ENCODE measurements around the gene DDX31. TPM values are rescaled to one million over a fixed set of nuclear protein-coding genes. Genes with fewer than 3 reads are reported as not detected.

DDX31 gene
- total RNA-seq, 1 donor from 2014 or later, result 12.7 TPM

- DNase-seq (ENCODE audit: low read depth, low spot score), result no peak
Observed at GRCh38 chr9:132673355-132673754, 3.6 kb upstream of the DDX31 start.

GRCh38 chr9:132672413-132672690, 2.6 kb upstream of the DDX31 start:
- DNase-seq (ENCODE audit: low read depth, low spot score), result no peak

DNA sequence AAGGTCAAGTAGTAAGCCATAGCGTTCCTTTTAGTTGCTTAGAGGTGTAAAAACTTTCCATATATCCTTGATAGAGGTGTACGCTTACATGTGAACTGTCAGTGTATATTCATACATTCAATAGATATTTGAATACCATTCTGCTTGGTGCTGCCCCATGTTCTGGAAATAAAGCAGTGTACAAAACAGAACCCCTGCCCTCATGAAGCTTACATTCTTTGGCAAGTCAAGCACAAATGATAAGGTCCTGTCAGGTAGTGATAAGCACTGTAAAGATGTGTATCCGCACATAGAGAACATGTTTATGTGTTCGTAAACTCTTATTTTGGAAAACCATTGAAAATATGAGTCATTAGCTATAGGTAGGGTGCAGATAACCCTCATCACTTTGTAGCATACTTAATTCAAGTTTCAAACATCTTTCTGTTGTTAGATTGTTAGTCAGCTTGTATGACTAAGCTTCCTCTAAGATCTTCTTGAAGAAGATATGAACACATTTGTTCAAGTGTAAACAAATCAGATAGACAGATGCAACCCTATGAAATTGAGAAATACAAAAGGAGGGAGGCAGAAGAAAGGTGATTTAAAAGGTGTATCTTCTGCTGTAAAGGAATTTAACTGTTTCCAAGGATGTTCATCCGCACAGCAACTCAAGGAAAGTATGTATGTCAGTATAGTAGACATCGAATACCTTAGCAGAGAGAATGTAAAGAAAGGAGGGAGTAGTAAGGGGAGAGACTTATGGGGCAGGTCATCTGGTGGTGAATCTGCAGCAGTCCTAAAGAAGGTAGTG, 2.0 kb upstream of the DDX31 start:
- no peak for DNase-seq (ENCODE audit: low read depth, low spot score)

DNA sequence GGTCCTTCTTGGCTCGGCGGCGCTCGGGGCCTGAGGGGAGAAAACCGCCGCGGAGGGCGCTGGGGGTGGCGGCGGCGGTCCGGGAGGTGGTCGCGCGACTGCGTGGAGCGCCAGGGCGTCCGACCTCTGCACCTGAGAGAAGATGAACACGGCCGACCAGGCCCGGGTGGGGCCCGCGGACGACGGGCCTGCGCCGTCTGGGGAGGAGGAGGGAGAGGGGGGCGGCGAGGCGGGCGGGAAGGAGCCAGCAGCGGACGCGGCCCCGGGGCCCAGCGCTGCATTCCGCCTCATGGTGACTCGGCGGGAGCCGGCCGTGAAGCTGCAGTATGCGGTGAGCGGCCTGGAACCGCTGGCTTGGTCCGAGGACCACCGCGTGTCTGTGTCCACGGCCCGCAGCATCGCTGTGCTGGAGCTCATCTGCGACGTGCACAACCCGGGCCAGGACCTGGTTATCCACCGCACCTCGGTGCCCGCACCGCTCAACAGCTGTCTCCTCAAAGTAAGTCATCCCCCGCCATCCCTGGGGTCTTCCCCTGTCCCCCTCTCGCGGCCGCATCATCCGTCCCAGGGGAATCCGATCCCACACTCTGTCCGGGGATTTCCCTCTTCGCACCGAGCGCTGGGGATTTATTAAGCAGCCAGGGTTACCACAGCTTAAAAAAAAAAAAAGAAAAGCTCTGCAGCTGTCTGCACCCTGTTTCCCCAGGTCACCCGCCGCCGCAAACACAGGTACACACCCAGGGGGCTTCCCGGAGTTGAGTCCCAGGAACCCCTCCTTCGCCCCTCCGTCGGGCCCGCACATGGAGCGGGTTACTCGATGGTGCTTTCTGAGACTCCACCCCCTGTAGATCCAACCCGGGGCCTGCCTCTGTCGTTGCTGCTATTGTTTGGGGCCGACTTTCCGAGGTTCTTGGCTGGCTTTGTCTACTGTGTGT, 941 bp upstream of the DDX31 start, which contains the start of gene GTF3C4:
Gene GTF3C4, plus strand, starts transcription at position 8 of the 935 bp plus-strand sequence. Its CDS starts 135 bp downstream, at position 143.
- DNase-seq (ENCODE audit: low read depth, low spot score), result no peak

- no peak for DNase-seq (ENCODE audit: low read depth, low spot score)
Observed at GRCh38 chr9:132669319-132669697, 475 bp downstream of the DDX31 start.

DNA sequence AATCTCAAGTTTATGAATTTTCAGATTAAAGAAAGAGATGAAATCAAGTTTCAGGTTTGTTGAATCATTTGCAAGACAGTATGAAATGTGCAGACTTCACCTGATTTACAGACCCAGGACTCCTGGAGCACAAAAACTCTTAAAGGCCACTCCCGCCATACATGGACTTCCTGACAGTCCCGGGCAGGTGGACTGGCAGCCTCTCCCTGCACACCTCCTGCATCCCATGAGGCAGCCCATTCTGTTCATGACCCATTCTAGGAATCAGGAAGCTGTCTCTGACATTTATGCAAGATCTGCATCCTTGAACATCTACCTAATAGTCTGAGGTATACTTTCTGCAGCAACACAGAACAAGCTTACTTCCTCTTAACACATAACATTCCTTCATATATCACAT, 5.9 kb downstream of the DDX31 start:
- DNase-seq (ENCODE audit: low read depth, low spot score), result no peak

- no peak for DNase-seq (ENCODE audit: low read depth, low spot score)
Observed at GRCh38 chr9:132663117-132663516, 6.7 kb downstream of the DDX31 start.

GRCh38 chr9:132662152-132662945, 7.4 kb downstream of the DDX31 start:
- no peak for DNase-seq (ENCODE audit: low read depth, low spot score)

DNA sequence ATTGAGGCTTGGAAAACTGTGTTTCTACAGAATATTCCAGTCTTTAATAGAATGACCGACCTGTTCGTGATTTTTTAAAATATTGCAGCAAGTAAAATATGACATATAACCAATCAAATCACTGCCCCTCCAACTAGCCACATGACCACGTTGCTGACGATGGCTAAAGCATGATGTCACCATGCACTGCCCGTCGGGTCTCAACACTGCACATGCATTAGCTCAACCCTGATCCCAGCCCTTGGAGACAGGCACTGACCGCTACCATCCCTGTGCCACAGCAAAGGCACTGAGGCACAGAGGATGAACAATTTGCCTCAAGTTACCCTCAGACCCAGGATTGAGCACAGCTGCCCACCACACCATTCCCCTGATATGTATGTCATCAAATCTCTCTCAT, 13.5 kb downstream of the DDX31 start:
- no peak for DNase-seq (ENCODE audit: low read depth, low spot score)

DNA sequence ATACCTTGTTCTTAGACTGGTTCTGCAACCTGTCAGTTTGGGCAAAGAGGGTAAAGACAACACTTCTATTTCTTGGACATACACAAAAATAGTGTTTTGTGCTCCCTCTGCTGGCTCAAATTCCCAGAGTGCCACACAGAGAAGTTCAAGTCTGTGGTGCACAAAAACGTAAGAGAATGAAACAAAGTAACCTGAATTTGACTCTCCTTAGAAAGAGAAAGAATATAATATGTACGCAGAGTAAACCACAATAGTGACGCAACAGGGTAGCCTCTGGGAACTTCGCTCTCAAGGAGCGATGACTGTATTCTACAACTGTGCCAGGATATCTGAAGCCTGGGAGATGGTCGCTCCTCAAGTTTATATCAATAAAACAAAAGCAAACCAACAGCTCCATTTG, 18.5 kb downstream of the DDX31 start:
- no peak for DNase-seq (ENCODE audit: low read depth, low spot score)

GRCh38 chr9:132648685-132649084, 21.1 kb downstream of the DDX31 start:
- no peak for DNase-seq (ENCODE audit: low read depth, low spot score)

GRCh38 chr9:132648283-132648682, 21.5 kb downstream of the DDX31 start:
- DNase-seq (ENCODE audit: low read depth, low spot score), result no peak

DNA sequence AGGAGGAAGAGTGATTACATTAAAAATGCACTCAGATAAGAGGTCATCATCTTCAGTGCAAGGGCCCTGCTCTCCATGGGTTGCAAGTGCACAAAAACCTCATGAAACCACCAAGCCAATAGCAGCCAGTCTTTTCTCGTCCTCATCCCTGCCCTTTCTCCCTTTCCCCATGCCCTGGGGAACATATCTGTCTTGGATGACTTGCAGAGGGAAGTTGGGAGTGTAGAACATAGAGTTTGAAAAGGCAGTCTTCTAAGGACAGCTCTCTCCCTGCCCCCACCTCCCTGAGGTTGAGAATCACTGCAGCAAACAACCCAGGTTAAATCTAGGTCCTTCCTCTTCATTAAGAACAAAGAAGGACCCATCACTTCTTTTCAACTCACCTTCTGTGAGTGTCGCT, 22.0 kb downstream of the DDX31 start:
- no peak for DNase-seq (ENCODE audit: low read depth, low spot score)

DNA sequence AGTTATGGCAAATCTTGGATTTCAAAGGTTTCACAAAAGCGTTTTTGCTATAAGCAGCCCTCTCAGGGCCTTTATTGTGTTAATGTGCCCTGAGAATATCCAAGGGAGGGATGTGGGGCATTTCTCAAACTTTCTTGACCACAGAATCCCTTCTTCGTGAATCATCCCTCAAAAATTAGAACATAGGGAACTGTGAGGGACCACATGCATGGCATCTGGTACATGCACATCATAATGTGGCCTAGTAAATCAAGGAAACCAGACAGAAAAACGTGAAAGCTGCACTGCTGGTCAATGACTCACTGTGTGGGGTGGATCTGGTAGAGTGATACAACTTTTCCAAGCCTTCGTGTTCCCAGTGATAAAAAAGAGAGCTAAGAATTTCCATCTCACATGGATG, 22.4 kb downstream of the DDX31 start:
- DNase-seq (ENCODE audit: low read depth, low spot score), result no peak

- DNase-seq (ENCODE audit: low read depth, low spot score), result no peak
Observed at GRCh38 chr9:132646726-132647125, 23.1 kb downstream of the DDX31 start.

DNA sequence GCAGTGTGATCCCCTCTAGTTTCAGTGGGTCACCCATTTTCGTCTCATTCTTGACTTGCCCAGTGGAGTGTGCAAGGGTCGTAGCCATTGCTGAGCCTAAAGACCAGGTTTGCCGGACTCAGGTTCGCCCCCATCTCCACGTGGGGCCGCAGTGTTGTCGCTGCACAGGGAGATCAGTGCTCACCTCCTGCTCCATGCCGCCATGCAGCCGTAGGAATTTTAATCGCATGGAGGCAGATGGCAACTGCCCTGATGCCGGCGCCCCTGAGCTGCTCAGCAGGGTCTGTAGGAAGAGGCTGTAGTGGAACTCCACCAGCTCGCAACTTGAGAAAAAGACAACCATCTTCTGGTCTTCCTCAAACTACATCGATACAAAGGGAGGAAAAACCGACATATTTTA, 24.1 kb downstream of the DDX31 start:
- no peak for DNase-seq (ENCODE audit: low read depth, low spot score)

DNA sequence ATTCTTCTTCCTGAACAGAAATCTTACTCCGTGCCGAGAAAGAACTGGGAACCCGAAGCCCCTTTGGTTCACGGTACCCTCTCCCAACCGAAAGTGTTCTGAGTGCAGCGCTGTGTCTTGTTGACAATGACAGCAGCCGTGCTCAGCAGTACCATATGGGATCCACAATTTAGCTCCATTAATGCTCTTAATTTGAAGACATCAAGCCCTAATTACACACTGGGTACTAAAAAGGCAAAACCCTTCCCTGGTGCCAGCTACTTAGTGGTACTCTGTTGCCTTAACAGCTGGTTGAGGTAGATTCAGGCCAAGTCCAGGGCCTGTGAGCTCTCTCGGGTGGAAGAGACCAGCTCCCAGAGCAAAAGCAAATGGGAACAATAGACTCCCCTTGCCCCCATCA, 24.5 kb downstream of the DDX31 start:
- DNase-seq (ENCODE audit: low read depth, low spot score), result no peak

- DNase-seq (ENCODE audit: low read depth, low spot score), result no peak
Observed at GRCh38 chr9:132644251-132644650, 25.5 kb downstream of the DDX31 start.

DNA sequence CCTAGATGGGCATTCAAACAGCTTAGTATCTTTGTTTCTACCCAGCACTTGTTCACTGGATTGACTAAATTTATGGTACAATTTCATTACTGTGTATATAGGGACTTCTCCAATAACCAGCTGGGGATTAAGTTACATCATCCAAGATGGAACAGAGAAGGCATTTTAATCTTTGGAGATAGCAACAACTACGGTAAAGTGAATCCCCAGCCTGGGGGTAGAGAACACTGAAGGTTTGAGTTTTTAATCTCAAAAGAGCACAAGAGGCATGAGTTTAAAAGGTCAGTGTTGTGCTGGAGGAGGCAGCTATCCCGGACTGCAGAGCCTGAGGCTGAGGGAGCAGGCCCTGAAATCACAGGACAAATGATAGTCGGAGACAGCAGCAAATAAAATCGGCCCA, 28.6 kb downstream of the DDX31 start:
- DNase-seq (ENCODE audit: low read depth, low spot score), result no peak

- no peak for DNase-seq (ENCODE audit: low read depth, low spot score)
Observed at GRCh38 chr9:132639322-132639721, 30.5 kb downstream of the DDX31 start.

DNA sequence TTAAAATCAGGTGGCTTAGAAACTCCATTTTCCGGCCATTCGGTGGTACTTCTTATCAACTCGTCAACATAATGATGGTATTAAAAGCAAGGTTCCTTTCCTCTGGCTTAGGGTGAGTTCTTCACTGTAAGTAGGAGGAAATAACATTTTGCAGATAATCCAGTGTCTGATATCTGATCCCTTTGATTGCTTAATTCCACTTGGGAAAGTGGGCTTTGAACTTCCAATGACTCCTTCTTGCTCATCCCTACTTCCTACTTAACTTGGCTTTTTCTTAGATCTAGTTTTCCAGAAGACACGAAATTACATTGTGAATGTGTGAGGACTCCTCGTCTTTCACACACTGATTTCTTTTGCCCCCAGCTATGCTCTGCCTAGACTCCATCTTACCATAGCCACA, 31.5 kb downstream of the DDX31 start:
- no peak for DNase-seq (ENCODE audit: low read depth, low spot score)

GRCh38 chr9:132637801-132638200, 32.0 kb downstream of the DDX31 start:
- no peak for DNase-seq (ENCODE audit: low read depth, low spot score)
